ENCODE results near the gene DRAXIN.

GRCh38 chr1:11704194-11704529 lies 12.7 kb downstream of the DRAXIN start:
- TF ChIP-seq ZBTB21 (tag by site-specific recombination; IDR thresholded peaks at IDR 0.05) (no peak), CTCF (tag by site-specific recombination; IDR thresholded peaks at IDR 0.05) (no peak), ZBTB48 (tag by site-specific recombination; IDR thresholded peaks at IDR 0.05) (no peak), ZNF394 (tag by site-specific recombination; IDR thresholded peaks at IDR 0.05; ENCODE audit: borderline replicate concordance) (no peak), ZNF132 (tag by site-specific recombination; IDR thresholded peaks at IDR 0.05; ENCODE audit: borderline replicate concordance) (no peak), MYNN (tag by site-specific recombination; IDR thresholded peaks at IDR 0.05; ENCODE audit: borderline replicate concordance) (no peak), TCF7L2 (IDR thresholded peaks at IDR 0.05; ENCODE audit: borderline replicate concordance, low read depth, low read length) (no peak), ZNF23 (tag by site-specific recombination; IDR thresholded peaks at IDR 0.05; ENCODE audit: borderline replicate concordance) (no peak), ZNF837 (tag by site-specific recombination; IDR thresholded peaks at IDR 0.05) (no peak), IKZF3 (tag by site-specific recombination; IDR thresholded peaks at IDR 0.05) (no peak), ZBTB1 (tag by site-specific recombination; IDR thresholded peaks at IDR 0.05) (no peak), KLF17 (tag by site-specific recombination; IDR thresholded peaks at IDR 0.05) (no peak), ZNF580 (tag by site-specific recombination; IDR thresholded peaks at IDR 0.05) (no peak)

All from HEK293 (cell line).